A549 (cell line): ENCODE results near the gene DNAJC7.

Experiments used
- CEBPB ChIP-seq, 2 experiments: fragments of >200 bp in 1 of 2; sonication (Bioruptor Twin) in 1 of 2; formaldehyde crosslinking in 1 of 2; IDR thresholded peaks; 2 replicates each; pipeline ENCODE4 v1.6.1; 2012 to 2016
- CHD4 ChIP-seq: fragments of 200-600 bp; sonication (generic); IDR thresholded peaks from 2 replicates; pipeline ENCODE4 v1.6.1; 2016; ENCODE audit warnings: antibody characterized with exemption, mild to moderate bottlenecking, borderline replicate concordance
- CTCF ChIP-seq: fragments of >200 bp; sonication (Bioruptor Twin); formaldehyde crosslinking; IDR thresholded peaks from 3 replicates; pipeline ENCODE4 v1.5.1; 2016
- ELK1 ChIP-seq: fragments of 150-350 bp; IDR thresholded peaks from 2 replicates; pipeline ENCODE4 v1.6.1; 2014; ENCODE audit warnings: low read depth, mild to moderate bottlenecking, low read length
- EP300 ChIP-seq, 2 experiments: fragments of >200 bp; sonication (Bioruptor Twin); formaldehyde crosslinking; IDR thresholded peaks; 2 replicates in 1 of 2; 3 replicates in 1 of 2; pipeline ENCODE4 v1.6.1; 2016 to 2017
- HDAC2 ChIP-seq: fragments of 200-600 bp; sonication (generic); IDR thresholded peaks from 2 replicates; pipeline ENCODE4 v1.6.1; 2016
- MYC ChIP-seq: IDR thresholded peaks from 2 replicates; pipeline ENCODE4 v1.6.1; 2012; ENCODE audit warnings: mild to moderate bottlenecking, inconsistent platforms, low read length, improper control_type of control experiment, borderline replicate concordance
- NR3C1 ChIP-seq: fragments of >200 bp; sonication (Bioruptor Twin); formaldehyde crosslinking; IDR thresholded peaks from 3 replicates; pipeline ENCODE4 v1.6.1; 2017
- POLR2A ChIP-seq: IDR thresholded peaks from 2 replicates; pipeline ENCODE4 v1.6.1; 2012; ENCODE audit warnings: mild to moderate bottlenecking, low read length
- POLR2AphosphoS2 ChIP-seq: conservative IDR thresholded peaks from 2 replicates; pipeline ENCODE4 v1.6.1; 2012; ENCODE audit warnings: low read length, improper control_type of control experiment, inconsistent platforms
- REST ChIP-seq: fragments of 200-600 bp; sonication (generic); IDR thresholded peaks from 2 replicates; pipeline ENCODE4 v1.6.1; 2016; ENCODE audit warnings: antibody characterized with exemption, mild to moderate bottlenecking, moderate library complexity
- RFX5 ChIP-seq: fragments of 450-650 bp; IDR thresholded peaks from 2 replicates; pipeline ENCODE4 v1.7.1; 2014; ENCODE audit warnings: antibody characterized with exemption, mild to moderate bottlenecking, moderate library complexity

GRCh38 chr17:42025191-42025579, 7.9 kb upstream of the DNAJC7 start:
- TF ChIP-seq MYC (no peak), POLR2A (no peak), CEBPB (IDR thresholded peaks at IDR 0.05) (no peak), CTCF (peak; percentile 37; the same call in 2 of the 3 replicates), NR3C1 (no peak), ELK1 (no peak), RFX5 (no peak), POLR2AphosphoS2 (no peak), HDAC2 (no peak), CHD4 (no peak), REST (no peak), EP300 (IDR thresholded peaks at IDR 0.05) (no peak)
